Left ventricle myocardium inferior (tissue), 1 donor: ENCODE data around the gene ZNF277. TPM values are rescaled to one million over a fixed set of nuclear protein-coding genes. Genes with fewer than 3 reads are reported as not detected.

Source experiments
- DNase-seq: peaks from one replicate; pipeline ENCODE4 v3.0.0-alpha.2; 2020
- H3K27ac ChIP-seq: fragments of 200-600 bp; replicated peaks from 2 replicates; pipeline ENCODE4 v1.8.0; 2021
- H3K27me3 ChIP-seq: fragments of 200-600 bp; 2 replicates; pipeline ENCODE4 v1.8.0; 2021; ENCODE audit warnings: low read depth
- H3K36me3 ChIP-seq: fragments of 200-600 bp; 2 replicates; pipeline ENCODE4 v1.8.0; 2021
- H3K4me1 ChIP-seq: fragments of 200-600 bp; 2 replicates; pipeline ENCODE4 v1.8.0; 2021
- H3K4me3 ChIP-seq: fragments of 200-600 bp; 2 replicates; pipeline ENCODE4 v1.8.0; 2021; ENCODE audit warnings: mild to moderate bottlenecking, moderate library complexity
- H3K9me3 ChIP-seq: fragments of 200-600 bp; replicated peaks from 2 replicates; pipeline ENCODE4 v1.8.0; 2021
- CTCF ChIP-seq: fragments of 200-600 bp; IDR thresholded peaks from 2 replicates; pipeline ENCODE4 v1.8.0; 2021; ENCODE audit warnings: antibody characterized with exemption, mild to moderate bottlenecking, borderline replicate concordance
- intact Hi-C: fragments of 100-400 bp; cut with micrococcal nuclease; formaldehyde crosslinking; loops from one replicate; pipeline ENCODE4 v1.11.0; 2022
- total RNA-seq: library from RNA; stranded (reverse); fragmentation: NEBNext Ultra II Directional; extraction: Animal tissue kit (Norgen Biotek cat#: 25700); gene quantifications from one replicate; pipeline ENCODE4 v1.2.1, GENCODE V29; 2021
- donor health status: DM: no; HTN: yes; CAD: no; lungs with severe emphysema.

Gene ZNF277
- total RNA-seq, 1 donor from 2014 or later = 14.6 TPM

DNA sequence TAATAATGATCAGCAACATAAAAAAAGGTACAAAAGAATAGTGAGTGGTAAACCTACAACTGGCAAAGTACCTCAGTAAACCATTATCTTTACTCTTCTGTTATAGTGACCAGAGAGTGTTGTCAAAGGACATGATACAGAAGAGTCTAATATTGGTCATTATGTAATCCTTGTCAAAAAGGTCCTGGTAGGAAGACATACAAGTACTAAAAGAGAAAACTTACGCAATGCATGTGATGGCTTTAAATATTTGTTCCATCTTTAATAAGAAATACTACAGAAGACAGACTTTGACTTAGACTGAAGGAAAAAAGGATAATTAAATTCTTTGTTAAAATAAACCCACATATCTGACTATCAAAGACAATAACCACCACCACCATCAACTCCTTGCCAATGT lies 6.8 kb upstream of the ZNF277 start:
- Histone ChIP-seq H3K36me3 (no peaks in the 10 kb centered on the region), H3K27ac (no peak overlapping the region), H3K27me3 (no peaks in the 10 kb centered on the region), H3K4me3 (no peak overlapping the region), H3K9me3 (no peaks in the 10 kb centered on the region), H3K4me1 (peaks cover 60% of the 10 kb centered on the region)
- intact Hi-C loops = no loop called here
- DNase-seq = no peak
- no peak for TF ChIP-seq CTCF

GRCh38 chr7:112201411-112201810 lies 5.1 kb upstream of the ZNF277 start:
- Histone ChIP-seq H3K27me3 (no peaks in the 10 kb centered on the region), H3K9me3 (no peaks in the 10 kb centered on the region), H3K36me3 (no peaks in the 10 kb centered on the region), H3K27ac (no peak overlapping the region), H3K4me1 (peaks cover 72% of the 10 kb centered on the region), H3K4me3 (no peak overlapping the region)
- intact Hi-C loops = no loop called here
- TF ChIP-seq CTCF = no peak
- no peak for DNase-seq

DNA sequence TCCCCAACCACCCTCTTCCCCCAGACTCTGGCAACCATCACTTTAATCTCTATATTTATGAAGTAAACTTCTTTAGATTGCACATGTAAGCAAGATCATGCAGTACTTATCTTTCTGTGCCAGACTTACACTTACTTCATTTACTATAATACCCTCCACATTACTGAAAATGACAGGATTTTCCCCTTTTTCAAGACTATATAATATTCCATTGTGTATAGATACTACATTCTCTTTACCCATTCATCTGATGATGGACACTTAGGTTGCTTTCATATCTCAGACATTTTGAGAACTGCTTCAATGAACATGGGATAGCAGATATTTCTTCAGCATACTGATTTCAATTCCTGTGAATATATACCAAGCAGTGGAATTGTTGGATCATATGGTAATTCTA lies 4.7 kb upstream of the ZNF277 start:
- H3K4me1 ChIP-seq = peaks cover 76% of the 10 kb centered on the region
- no peak overlapping the region for H3K4me3 ChIP-seq
- H3K27ac ChIP-seq = no peak overlapping the region
- no peaks in the 10 kb centered on the region for H3K27me3 ChIP-seq
- no peaks in the 10 kb centered on the region for H3K9me3 ChIP-seq
- no peak for TF ChIP-seq CTCF
- intact Hi-C loops = no loop called here
- no peaks in the 10 kb centered on the region for H3K36me3 ChIP-seq
- no peak for DNase-seq

- Histone ChIP-seq H3K27ac (peak overlapping the region; percentile 2), H3K9me3 (no peaks in the 10 kb centered on the region), H3K36me3 (no peaks in the 10 kb centered on the region), H3K4me1 (peaks cover 85% of the 10 kb centered on the region), H3K27me3 (no peaks in the 10 kb centered on the region), H3K4me3 (no peak overlapping the region)
- DNase-seq = no peak
- intact Hi-C loops = no loop called here
- no peak for TF ChIP-seq CTCF
These were observed 3.7 kb upstream of the ZNF277 start for GRCh38 chr7:112202816-112203215.

DNA sequence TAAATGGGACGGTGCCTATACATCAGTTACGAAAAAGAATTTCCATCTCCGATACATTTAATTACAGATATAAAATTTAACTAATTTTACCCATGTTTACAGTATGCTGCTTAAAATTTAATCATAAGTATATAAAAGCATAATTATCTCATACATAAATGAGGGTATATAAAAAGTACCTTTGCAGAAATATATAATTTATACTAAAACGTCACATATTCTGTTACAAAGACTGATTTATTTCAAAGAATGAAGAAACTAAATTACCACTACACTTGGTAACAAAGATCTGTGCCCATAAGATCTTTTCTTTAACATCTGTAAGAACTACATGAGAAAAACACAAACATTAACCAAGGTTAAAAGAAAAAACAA lies 3.1 kb upstream of the ZNF277 start:
- Histone ChIP-seq H3K36me3 (no peaks in the 10 kb centered on the region), H3K4me1 (peaks cover 84% of the 10 kb centered on the region), H3K9me3 (no peaks in the 10 kb centered on the region), H3K4me3 (peak overlapping the region; percentile 89), H3K27me3 (no peaks in the 10 kb centered on the region), H3K27ac (peak overlapping the region; percentile 2)
- intact Hi-C loops = no loop called here
- no peak for TF ChIP-seq CTCF
- DNase-seq = no peak
